Gastroesophageal sphincter (tissue), 3 donors: ENCODE measurements around the gene PDE8A.

Experiments
- EP300 ChIP-seq: sonication (generic); formaldehyde crosslinking; IDR thresholded peaks from one replicate; pipeline ENCODE4 v1.6.1; 2017; ENCODE audit warnings: antibody characterized with exemption, mild to moderate bottlenecking
- TF ChIP-seq, protein P1 (sequence below), 4 experiments: fragments of 200-600 bp in 2 of 4; fragments of 450-650 bp in 2 of 4; sonication (generic) in 1 of 4; IDR thresholded peaks; one replicate each; pipeline ENCODE4 v1.5.1; 2017 to 2019; ENCODE audit warnings: antibody characterized with exemption in 4 of 4, mild to moderate bottlenecking in 2 of 4, moderate library complexity in 2 of 4

DNA sequence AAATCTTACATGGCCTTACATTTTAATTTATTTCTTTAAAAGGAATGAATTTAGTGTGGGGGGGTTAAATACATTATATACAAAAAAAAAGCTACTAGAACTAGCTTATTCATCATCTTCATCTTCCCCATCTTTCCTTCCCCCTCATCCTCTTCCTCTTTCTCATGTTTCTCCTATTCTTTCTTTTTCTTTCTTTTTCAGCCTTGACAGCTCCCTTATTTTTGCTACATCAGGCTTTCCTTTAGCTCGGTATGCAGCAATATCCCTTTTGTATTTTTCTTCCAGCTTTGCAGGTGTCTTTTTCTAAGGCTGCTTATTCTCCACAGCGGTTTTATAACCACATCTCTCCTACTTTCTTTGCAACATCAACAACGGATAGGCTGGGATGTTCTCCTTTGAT is 41.3 kb upstream of the PDE8A start:
- TF ChIP-seq, protein P1, sequence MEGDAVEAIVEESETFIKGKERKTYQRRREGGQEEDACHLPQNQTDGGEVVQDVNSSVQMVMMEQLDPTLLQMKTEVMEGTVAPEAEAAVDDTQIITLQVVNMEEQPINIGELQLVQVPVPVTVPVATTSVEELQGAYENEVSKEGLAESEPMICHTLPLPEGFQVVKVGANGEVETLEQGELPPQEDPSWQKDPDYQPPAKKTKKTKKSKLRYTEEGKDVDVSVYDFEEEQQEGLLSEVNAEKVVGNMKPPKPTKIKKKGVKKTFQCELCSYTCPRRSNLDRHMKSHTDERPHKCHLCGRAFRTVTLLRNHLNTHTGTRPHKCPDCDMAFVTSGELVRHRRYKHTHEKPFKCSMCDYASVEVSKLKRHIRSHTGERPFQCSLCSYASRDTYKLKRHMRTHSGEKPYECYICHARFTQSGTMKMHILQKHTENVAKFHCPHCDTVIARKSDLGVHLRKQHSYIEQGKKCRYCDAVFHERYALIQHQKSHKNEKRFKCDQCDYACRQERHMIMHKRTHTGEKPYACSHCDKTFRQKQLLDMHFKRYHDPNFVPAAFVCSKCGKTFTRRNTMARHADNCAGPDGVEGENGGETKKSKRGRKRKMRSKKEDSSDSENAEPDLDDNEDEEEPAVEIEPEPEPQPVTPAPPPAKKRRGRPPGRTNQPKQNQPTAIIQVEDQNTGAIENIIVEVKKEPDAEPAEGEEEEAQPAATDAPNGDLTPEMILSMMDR (IDR thresholded peaks at IDR 0.05), result no peak
- no peak for TF ChIP-seq EP300
